Tibial nerve (tissue), 4 donors: ENCODE data around the gene STMP1.

Experiments used
- CTCF ChIP-seq, 5 experiments: fragments of 200-600 bp in 3 of 5; fragments of 450-650 bp in 2 of 5; sonication (generic) in 3 of 5; IDR thresholded peaks; one replicate each; pipeline ENCODE4 v1.5.1; 2016 to 2019; ENCODE audit warnings: antibody characterized with exemption in 5 of 5, mild to moderate bottlenecking in 3 of 5, moderate library complexity in 2 of 5
- EP300 ChIP-seq, 2 donors: sonication (generic); formaldehyde crosslinking; IDR thresholded peaks; one replicate each; pipeline ENCODE4 v1.6.1; 2017; ENCODE audit warnings: antibody characterized with exemption in 2 of 2, mild to moderate bottlenecking in 1 of 2

GRCh38 chr7:135693558-135693957 lies 31.2 kb downstream of the STMP1 start:
- TF ChIP-seq CTCF (IDR thresholded peaks at IDR 0.05) = no peak
- no peak for TF ChIP-seq EP300 (IDR thresholded peaks at IDR 0.05)
